GM19025 (cell line): ENCODE results near the gene OR14I1.

Experiments used
- ATAC-seq: cut with Tn5 transposase; IDR thresholded peaks from one replicate; pipeline ENCODE4 v1.9.1; 2021; ENCODE audit warnings: mild to moderate bottlenecking, low read depth, moderate library complexity; ENCODE audit not compliant: unreplicated experiment

The OR14I1 gene

GRCh38 chr1:248702714-248703113 lies at the start of gene OR14I1:
OR14I1 (minus strand) TSS chr1:248702766.
- ATAC-seq, result no peak

GRCh38 chr1:248751635-248752034 lies 49.1 kb upstream of the OR14I1 start:
- no peak for ATAC-seq

- no peak for ATAC-seq
These were observed 48.6 kb upstream of the OR14I1 start for GRCh38 chr1:248751142-248751541.

GRCh38 chr1:248750496-248750895 lies 47.9 kb upstream of the OR14I1 start:
- no peak for ATAC-seq

- no peak for ATAC-seq
These were observed 45.6 kb upstream of the OR14I1 start for GRCh38 chr1:248748211-248748610.

- ATAC-seq, result no peak
These were observed 38.3 kb upstream of the OR14I1 start for GRCh38 chr1:248740876-248741275.

- ATAC-seq, result no peak
These were observed 37.1 kb upstream of the OR14I1 start for GRCh38 chr1:248739572-248740205.

- ATAC-seq, result no peak
These were observed 34.9 kb upstream of the OR14I1 start for GRCh38 chr1:248737457-248737856.

- no peak for ATAC-seq
These were observed 34.4 kb upstream of the OR14I1 start for GRCh38 chr1:248736977-248737376.

GRCh38 chr1:248733566-248733965 lies 31.0 kb upstream of the OR14I1 start:
- ATAC-seq, result no peak

GRCh38 chr1:248730507-248731335 lies 28.2 kb upstream of the OR14I1 start:
- ATAC-seq, result no peak

GRCh38 chr1:248714248-248714647 lies 11.7 kb upstream of the OR14I1 start:
- ATAC-seq, result no peak

GRCh38 chr1:248710305-248710900 lies 7.8 kb upstream of the OR14I1 start:
- ATAC-seq, result no peak

- no peak for ATAC-seq
These were observed 2.0 kb upstream of the OR14I1 start for GRCh38 chr1:248704606-248705005.

GRCh38 chr1:248703674-248704073 lies 1.1 kb upstream of the OR14I1 start:
- no peak for ATAC-seq

- no peak for ATAC-seq
These were observed 3.5 kb downstream of the OR14I1 start for GRCh38 chr1:248699099-248699498.

GRCh38 chr1:248697907-248698306 lies 4.7 kb downstream of the OR14I1 start:
- ATAC-seq, result no peak

GRCh38 chr1:248696774-248697173 lies 5.8 kb downstream of the OR14I1 start:
- no peak for ATAC-seq

- ATAC-seq, result no peak
These were observed 6.3 kb downstream of the OR14I1 start for GRCh38 chr1:248696261-248696660.

GRCh38 chr1:248695451-248696132 lies 7.0 kb downstream of the OR14I1 start:
- ATAC-seq, result no peak

- no peak for ATAC-seq
These were observed 10.9 kb downstream of the OR14I1 start for GRCh38 chr1:248691567-248692155.
